ENCODE data around the gene IL3RA. TPM values are rescaled to one million over a fixed set of nuclear protein-coding genes. Genes with fewer than 3 reads are reported as not detected.
"Not testable (repeated sequence)": the region's sequence is repeated elsewhere in the genome, so short reads cannot be mapped to it uniquely, and the experiment has no call there.

Gene IL3RA
- total RNA-seq, 4 donors from 2014 or later, result 3.3 to 17.7 (median 6.3) TPM

DNA sequence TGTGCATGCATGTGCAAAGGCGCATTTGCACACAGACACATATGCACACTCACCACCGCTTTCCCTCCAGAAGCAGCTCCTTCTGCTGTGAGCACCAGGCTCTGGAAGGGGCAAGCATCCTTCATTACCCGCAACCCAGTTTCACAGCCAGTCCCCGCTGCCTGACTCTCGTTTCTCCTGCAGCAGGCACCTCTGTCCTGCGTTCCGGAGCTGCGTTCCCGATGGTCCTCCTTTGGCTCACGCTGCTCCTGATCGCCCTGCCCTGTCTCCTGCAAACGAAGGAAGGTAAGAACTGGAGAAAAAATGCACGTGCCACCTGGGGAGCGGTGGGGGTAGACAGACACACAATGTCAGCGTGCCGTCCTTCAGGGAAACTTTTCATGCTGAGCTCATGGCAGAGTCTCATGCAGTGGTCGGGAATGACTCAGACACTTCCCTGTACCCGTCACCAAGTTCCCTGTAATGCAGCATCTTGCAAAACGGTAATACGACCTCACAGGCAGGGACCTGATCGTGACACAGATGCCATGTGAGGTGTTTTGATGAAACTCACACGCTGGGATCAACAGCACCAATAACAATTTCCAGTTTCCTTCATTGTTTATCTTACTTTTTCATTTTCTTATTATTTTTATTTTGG, 5.1 kb downstream of the IL3RA start:
- TF ChIP-seq, protein P1, sequence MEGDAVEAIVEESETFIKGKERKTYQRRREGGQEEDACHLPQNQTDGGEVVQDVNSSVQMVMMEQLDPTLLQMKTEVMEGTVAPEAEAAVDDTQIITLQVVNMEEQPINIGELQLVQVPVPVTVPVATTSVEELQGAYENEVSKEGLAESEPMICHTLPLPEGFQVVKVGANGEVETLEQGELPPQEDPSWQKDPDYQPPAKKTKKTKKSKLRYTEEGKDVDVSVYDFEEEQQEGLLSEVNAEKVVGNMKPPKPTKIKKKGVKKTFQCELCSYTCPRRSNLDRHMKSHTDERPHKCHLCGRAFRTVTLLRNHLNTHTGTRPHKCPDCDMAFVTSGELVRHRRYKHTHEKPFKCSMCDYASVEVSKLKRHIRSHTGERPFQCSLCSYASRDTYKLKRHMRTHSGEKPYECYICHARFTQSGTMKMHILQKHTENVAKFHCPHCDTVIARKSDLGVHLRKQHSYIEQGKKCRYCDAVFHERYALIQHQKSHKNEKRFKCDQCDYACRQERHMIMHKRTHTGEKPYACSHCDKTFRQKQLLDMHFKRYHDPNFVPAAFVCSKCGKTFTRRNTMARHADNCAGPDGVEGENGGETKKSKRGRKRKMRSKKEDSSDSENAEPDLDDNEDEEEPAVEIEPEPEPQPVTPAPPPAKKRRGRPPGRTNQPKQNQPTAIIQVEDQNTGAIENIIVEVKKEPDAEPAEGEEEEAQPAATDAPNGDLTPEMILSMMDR (IDR thresholded peaks at IDR 0.05), result no peak
- no peak for TF ChIP-seq POLR2A (IDR thresholded peaks at IDR 0.05)
- no peak for TF ChIP-seq EP300 (IDR thresholded peaks at IDR 0.05)
- WGBS, 2 donors, result 78 to 80% methylated on average over 22 of the region's 22 CpGs
- no peak for DNase-seq (ENCODE audit: low spot score in 2 of 2)

DNA sequence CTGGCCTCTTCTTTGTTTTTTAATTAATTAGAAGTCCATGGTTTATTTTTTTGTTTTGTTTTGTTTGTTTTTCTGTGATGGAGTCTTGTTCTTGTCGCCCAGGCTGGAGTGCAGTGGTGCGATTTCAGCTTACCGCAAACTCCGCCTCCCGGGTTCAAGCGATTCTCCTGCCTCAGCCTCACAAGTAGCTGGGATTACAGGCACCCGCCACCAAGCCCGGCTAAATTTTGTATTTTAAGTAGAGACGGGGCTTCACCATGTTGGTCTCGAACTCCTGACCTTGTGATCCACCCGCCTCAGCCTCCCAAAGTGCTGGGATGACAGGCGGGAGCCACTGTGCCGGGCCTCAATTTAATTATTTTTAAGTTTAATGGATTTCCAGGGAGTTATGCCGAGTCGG, 13.0 kb downstream of the IL3RA start:
- not testable (repeated sequence) for DNase-seq (ENCODE audit: low spot score in 2 of 2); H3K9me3 ChIP-seq; H3K4me3 ChIP-seq; H3K27ac ChIP-seq; H3K4me1 ChIP-seq; H3K27me3 ChIP-seq
- WGBS, 2 donors, result 91 to 94% methylated on average over 15 of the region's 15 CpGs
- H3K36me3 ChIP-seq, result peaks cover 0 to 47% (median 0%) of the 10 kb centered on the region in 3 donors

More for the DNA sequence above, 5.1 kb downstream of the IL3RA start:
- Histone ChIP-seq H3K4me1 (no peaks in the 10 kb centered on the region), H3K36me3 (peaks cover 0 to 47% (median 0%) of the 10 kb centered on the region in 3 donors), H3K4me3 (no peak overlapping the region), H3K27ac (no peak overlapping the region), H3K27me3 (no peaks in the 10 kb centered on the region), H3K9me3 (peaks cover 0 to 19% (median 0%) of the 10 kb centered on the region in 4 donors)

DNA sequence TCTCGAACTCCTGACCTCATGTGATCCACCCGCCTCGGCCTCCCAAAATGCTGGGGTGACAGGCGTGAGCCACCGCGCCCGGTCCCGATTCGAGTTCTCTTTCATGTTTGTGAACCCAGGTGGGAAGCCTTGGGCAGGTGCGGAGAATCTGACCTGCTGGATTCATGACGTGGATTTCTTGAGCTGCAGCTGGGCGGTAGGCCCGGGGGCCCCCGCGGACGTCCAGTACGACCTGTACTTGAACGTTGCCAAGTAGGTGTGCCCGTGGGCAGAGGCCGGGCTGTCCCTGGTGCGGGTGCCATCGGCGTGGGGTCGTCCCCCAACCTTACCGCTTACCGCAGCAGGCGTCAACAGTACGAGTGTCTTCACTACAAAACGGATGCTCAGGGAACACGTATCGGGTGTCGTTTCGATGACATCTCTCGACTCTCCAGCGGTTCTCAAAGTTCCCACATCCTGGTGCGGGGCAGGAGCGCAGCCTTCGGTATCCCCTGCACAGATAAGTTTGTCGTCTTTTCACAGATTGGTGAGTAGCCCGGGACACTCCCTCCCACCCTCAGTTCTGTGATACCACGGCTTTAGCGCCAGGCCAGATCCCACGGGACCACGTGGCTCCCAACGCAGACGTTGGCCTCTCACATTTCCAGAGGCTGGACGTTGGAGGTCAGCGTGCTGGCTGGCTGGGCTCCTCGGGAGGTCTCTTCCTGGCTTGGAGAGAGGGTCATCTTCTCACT, 15.6 kb downstream of the IL3RA start:
- H3K4me3 ChIP-seq, result no peak overlapping the region
- WGBS, 2 donors, result 91 to 95% methylated on average over 41 to 47 of the region's 49 CpGs
- no peaks in the 10 kb centered on the region for H3K9me3 ChIP-seq
- no peak for DNase-seq (ENCODE audit: low spot score in 2 of 2)
- H3K27me3 ChIP-seq, result no peaks in the 10 kb centered on the region
- H3K27ac ChIP-seq, result no peak overlapping the region
- H3K4me1 ChIP-seq, result peaks cover 0 to 12% (median 0%) of the 10 kb centered on the region in 4 donors
- TF ChIP-seq, protein P1 (IDR thresholded peaks at IDR 0.05), result no peak
- no peak for TF ChIP-seq EP300 (IDR thresholded peaks at IDR 0.05)
- no peak for TF ChIP-seq POLR2A (IDR thresholded peaks at IDR 0.05)
- peaks cover 0 to 42% (median 0%) of the 10 kb centered on the region in 3 donors for H3K36me3 ChIP-seq

- H3K27ac ChIP-seq, result no peak overlapping the region
- WGBS, 2 donors, result 86 to 92% methylated on average over 11 of the region's 11 CpGs
- H3K9me3 ChIP-seq, result peaks cover 0 to 17% (median 4%) of the 10 kb centered on the region in 4 donors
- H3K4me3 ChIP-seq, result no peak overlapping the region
- no peak for DNase-seq (ENCODE audit: low spot score in 2 of 2)
- TF ChIP-seq POLR2A (IDR thresholded peaks at IDR 0.05) (no peak), EP300 (IDR thresholded peaks at IDR 0.05) (no peak)
- TF ChIP-seq, protein P1 (IDR thresholded peaks at IDR 0.05), result no peak
- no peaks in the 10 kb centered on the region for H3K27me3 ChIP-seq
- H3K36me3 ChIP-seq, result peaks cover 3 to 57% (median 7%) of the 10 kb centered on the region in 3 donors
- H3K4me1 ChIP-seq, result peaks cover 0 to 12% (median 0%) of the 10 kb centered on the region in 4 donors
These were observed 17.7 kb downstream of the IL3RA start for GRCh38 chrX:1354036-1355019.
